HepG2 (cell line): ENCODE data around the gene THEMIS. TPM values are rescaled to one million over a fixed set of nuclear protein-coding genes. Genes with fewer than 3 reads are reported as not detected.

Experiments used
- ATAC-seq: fragments of 200-7000 bp; cut with Tn5 transposase; 3 replicates; pipeline ENCODE4 v1.9.1; 2020; ENCODE audit warnings: mild to moderate bottlenecking, moderate library complexity
- BruUV-seq: library from RNA; stranded (reverse); fragments of 400-500 nt; replicated peaks from 2 replicates; lab custom pipeline; 2021; lab: Mats Ljungman, UMichigan
- CTCF ChIA-PET: fragments of 300-600 bp; formaldehyde crosslinking; extraction: SDS; loops from one replicate; lab custom pipeline; 2021; ENCODE audit warnings: low total read pairs, inconsistent platforms, low intra/inter-chr PET ratio; lab: Yijun Ruan, JAX
- POLR2A ChIA-PET: fragments of 350-600 bp; sonication (Branson Sonifier 250); formaldehyde crosslinking; loops from one replicate; lab custom pipeline; 2020; ENCODE audit warnings: antibody characterized with exemption, inconsistent platforms; lab: Yijun Ruan, JAX
- DNase-seq: peaks from one replicate; pipeline ENCODE4 v3.0.0-alpha.2; 2015; ENCODE audit warnings: low spot score
- FAIRE-seq: peaks from 3 replicates; lab custom pipeline; 2011; peaks lifted over from hg19 to GRCh38; lab: Jason Lieb, UNC
- H2AFZ ChIP-seq: one replicate; pipeline ENCODE4 v1.6.1; 2011; ENCODE audit warnings: low read length, inconsistent platforms
- H3K27ac ChIP-seq: fragments of 300-600 bp; 3 replicates; pipeline ENCODE4 v1.8.0; 2011; ENCODE audit warnings: mixed run types, mild to moderate bottlenecking, mixed read lengths, low read length, inconsistent platforms; ENCODE audit not compliant: insufficient read depth; ENCODE audit errors: extremely low read length
- H3K27me3 ChIP-seq, 2 experiments: fragments of 200-600 bp in 1 of 2; 2 replicates in 1 of 2; 3 replicates in 1 of 2; pipeline versions ENCODE4 v1.6.0 to v1.8.0; 2011; ENCODE audit warnings: low read length in 2 of 2, mild to moderate bottlenecking in 2 of 2, moderate library complexity in 2 of 2, inconsistent platforms in 1 of 2; ENCODE audit not compliant: insufficient read depth in 2 of 2, control insufficient read depth in 1 of 2
- H3K36me3 ChIP-seq, 2 experiments: fragments of 200-600 bp in 1 of 2; replicated peaks in 1 of 2; 2 replicates in 1 of 2; 3 replicates in 1 of 2; pipeline versions ENCODE4 v1.5.1 to v1.8.0; 2011; ENCODE audit warnings: low read length in 2 of 2, inconsistent platforms in 1 of 2; ENCODE audit not compliant: insufficient read depth in 2 of 2, control insufficient read depth in 1 of 2
- H3K4me1 ChIP-seq: 2 replicates; pipeline ENCODE4 v1.5.1; 2012; ENCODE audit warnings: low read length, inconsistent platforms; ENCODE audit not compliant: insufficient read depth
- H3K4me2 ChIP-seq: 2 replicates; pipeline ENCODE4 v1.6.0; 2011; ENCODE audit warnings: low read depth, low read length, inconsistent platforms
- H3K4me3 ChIP-seq, 3 experiments: fragments of 200-600 bp in 1 of 3; sonication (generic), shearing (Covaris generic) in 1 of 3; replicated peaks in 1 of 3; 2 replicates each; pipeline ENCODE4 v1.5.1; 2011 to 2016; ENCODE audit warnings: low read length in 3 of 3, inconsistent platforms in 2 of 3, low read depth in 2 of 3, mild to moderate bottlenecking in 2 of 3, control low read depth in 1 of 3, mixed read lengths in 1 of 3; ENCODE audit not compliant: insufficient read depth in 1 of 3
- H3K79me2 ChIP-seq: one replicate; pipeline ENCODE4 v1.6.1; 2011; ENCODE audit warnings: low read length, inconsistent platforms; ENCODE audit not compliant: insufficient read depth
- H3K9ac ChIP-seq: 2 replicates; pipeline ENCODE4 v1.6.0; 2011; ENCODE audit warnings: mild to moderate bottlenecking, low read depth, low read length, inconsistent platforms; ENCODE audit not compliant: insufficient read depth
- H3K9me3 ChIP-seq: 2 replicates; pipeline ENCODE4 v1.5.1; 2012; ENCODE audit warnings: mild to moderate bottlenecking, low read length
- H4K20me1 ChIP-seq: 2 replicates; pipeline ENCODE4 v1.6.0; 2011; ENCODE audit warnings: inconsistent platforms, mild to moderate bottlenecking, low read length, moderate library complexity; ENCODE audit not compliant: insufficient read depth
- CBX2 ChIP-seq, 2 experiments: fragments of 200-600 bp in 1 of 2; sonication (generic); formaldehyde crosslinking in 1 of 2; IDR thresholded peaks; 2 replicates each; pipeline versions ENCODE4 v1.7.0 to v1.8.1; 2018 to 2022; ENCODE audit warnings: low read depth in 2 of 2, low read length in 1 of 2, mild to moderate bottlenecking in 1 of 2, missing genetic modification reagents in 1 of 2
- ELF4 ChIP-seq: sonication (generic); formaldehyde crosslinking; IDR thresholded peaks from 2 replicates; pipeline ENCODE4 v1.5.0; 2020; ENCODE audit warnings: missing genetic modification reagents, mild to moderate bottlenecking, moderate library complexity, borderline replicate concordance
- JUNB ChIP-seq: sonication (generic); formaldehyde crosslinking; IDR thresholded peaks from 2 replicates; pipeline ENCODE4 v1.8.0; 2022; ENCODE audit warnings: missing genetic modification reagents, mild to moderate bottlenecking, borderline replicate concordance
- MXD1 ChIP-seq: sonication (generic); formaldehyde crosslinking; IDR thresholded peaks from 2 replicates; pipeline ENCODE4 v1.4.0; 2020; ENCODE audit warnings: mild to moderate bottlenecking, missing genetic modification reagents
- PHF8 ChIP-seq: sonication (generic); formaldehyde crosslinking; IDR thresholded peaks from 2 replicates; pipeline ENCODE4 v1.5.0; 2020; ENCODE audit warnings: missing genetic modification reagents
- SAP130 ChIP-seq: IDR thresholded peaks from 2 replicates; pipeline ENCODE4 v1.6.1; 2016; ENCODE audit warnings: low read depth
- ZBTB39 ChIP-seq: sonication (generic); formaldehyde crosslinking; IDR thresholded peaks from 2 replicates; pipeline ENCODE4 v1.5.0; 2020; ENCODE audit warnings: missing genetic modification reagents
- ZNF235 ChIP-seq: sonication (generic); formaldehyde crosslinking; IDR thresholded peaks from 2 replicates; pipeline ENCODE4 v1.8.1; 2023; ENCODE audit warnings: mild to moderate bottlenecking, missing genetic modification reagents, borderline replicate concordance
- ZNF367 ChIP-seq: sonication (generic); formaldehyde crosslinking; IDR thresholded peaks from 2 replicates; pipeline ENCODE4 v1.4.0; 2020; ENCODE audit warnings: missing genetic modification reagents, borderline replicate concordance
- ZNF660 ChIP-seq: sonication (generic); formaldehyde crosslinking; IDR thresholded peaks from 2 replicates; pipeline ENCODE4 v1.5.1; 2020; ENCODE audit warnings: mild to moderate bottlenecking, low read depth, missing genetic modification reagents, borderline replicate concordance
- WGBS: methylation state at CpG from one replicate; pipeline ENCODE4 v1.1.6; 2017; ENCODE audit warnings: low lambda C conversion rate; 5-methylcytosine and 5-hydroxymethylcytosine counted together
- in situ Hi-C: cut with HindIII; loops from 2 replicates; pipeline ENCODE4 v1.10.0; 2017; ENCODE audit warnings: low pct_unique_long_range_greater_than_20kb; ENCODE audit not compliant: extremely low pct_ligation_motif_present
- intact Hi-C: fragments of 100-400 bp; cut with micrococcal nuclease; formaldehyde crosslinking; loops from one replicate; pipeline ENCODE4 v1.10.0; 2022; ENCODE audit not compliant: unreplicated experiment
- polyA plus RNA-seq, 8 experiments: library from polyadenylated mRNA; depleted of rRNA in 3 of 8; stranded (reverse) in 7 of 8; unstranded in 1 of 8; fragments of >200 nt; fragmentation: Illumina TruSeq in 4 of 8; extraction: Trizol in 4 of 8; gene quantifications; 2 replicates each; pipeline versions ENCODE4 v1.2.1 to v1.2.3, GENCODE V29; 2011 to 2016; ENCODE audit warnings: low read depth in 4 of 8, missing spikeins in 1 of 8, mixed read lengths in 1 of 8; ENCODE audit not compliant: insufficient read depth in 1 of 8
- total RNA-seq, 5 experiments: library from RNA; depleted of rRNA; stranded (reverse); fragments of >200 nt; fragmentation: Illumina TruSeq; extraction: Trizol; gene quantifications; 2 replicates each; pipeline ENCODE4 v1.2.3, GENCODE V29; 2016; ENCODE audit warnings: low read depth in 1 of 5

Gene THEMIS
- total and polyA plus RNA-seq, 2 of the 13 experiments (the other 11 are each of a cell fraction or from before 2014, with no cell fraction given) = not detected

DNA sequence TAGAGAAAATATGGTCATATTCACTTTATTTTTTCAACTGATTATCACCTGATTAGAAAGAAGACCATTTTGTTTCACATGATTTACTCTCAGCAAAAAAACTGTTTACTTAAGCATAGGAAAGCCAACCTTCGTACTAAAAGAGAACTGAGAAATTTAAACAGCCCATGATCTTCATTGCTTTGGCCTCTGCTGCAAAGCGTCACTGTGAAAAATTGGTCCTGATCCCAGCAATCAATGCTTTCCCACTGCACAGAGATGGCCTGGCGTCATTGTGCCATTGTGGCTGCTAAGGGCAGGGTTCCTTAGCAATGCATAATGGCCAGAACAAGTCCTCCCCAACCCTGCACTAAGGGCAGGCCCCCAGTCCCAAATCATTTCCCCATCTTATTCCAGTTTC, 19.9 kb upstream of the THEMIS start:
- no peak overlapping the region for H3K9ac ChIP-seq
- H4K20me1 ChIP-seq = no peaks in the 10 kb centered on the region
- WGBS = 6% methylated on average over 3 of the region's 3 CpGs
- H3K27me3 ChIP-seq = no peaks in the 10 kb centered on the region
- BruUV-seq = no TSS peak
- peak overlapping the region; percentile 21; the same call in 1 of the 2 replicates for H3K4me2 ChIP-seq
- in situ Hi-C loops = no loop called here
- ChIA-PET CTCF (no interaction called here), POLR2A (no interaction called here)
- intact Hi-C loops = no loop called here
- ATAC-seq = no peak; the same call in 2 of the 3 replicates
- H3K4me1 ChIP-seq = peaks cover 5% of the 10 kb centered on the region; the same call in 1 of the 2 replicates
- H3K27ac ChIP-seq = no peak overlapping the region
- no peak overlapping the region for H3K4me3 ChIP-seq
- no peaks in the 10 kb centered on the region for H3K36me3 ChIP-seq
- FAIRE-seq = no peak
- H3K79me2 ChIP-seq = no peaks in the 10 kb centered on the region
- no peak for DNase-seq
- TF ChIP-seq ZNF235 (CRISPR knock-in tag) = no peak
- TF ChIP-seq ZNF367 = no peak
- TF ChIP-seq SAP130 (CRISPR knock-in tag) = no peak
- no peak for TF ChIP-seq CBX2 (IDR thresholded peaks at IDR 0.05; ENCODE audit: low read depth, low read length)
- no peak for TF ChIP-seq CBX2 (CRISPR knock-in tag; IDR thresholded peaks at IDR 0.05; ENCODE audit: low read depth)
- no peak for TF ChIP-seq PHF8 (CRISPR knock-in tag)
- TF ChIP-seq ELF4 (CRISPR knock-in tag) = no peak
- TF ChIP-seq ZNF660 (CRISPR knock-in tag) = no peak
- TF ChIP-seq JUNB (CRISPR knock-in tag) = no peak
- TF ChIP-seq ZBTB39 = no peak
- no peak for TF ChIP-seq MXD1 (CRISPR knock-in tag)
- peaks cover 3% of the 10 kb centered on the region; the same call in 1 of the 2 replicates for H3K9me3 ChIP-seq
- no peak overlapping the region for H2AFZ ChIP-seq
